D341Med (cell line): ENCODE measurements around the gene PPT1.
A peak's percentile ranks its signal among the peaks of the same experiment; 100 is the strongest.
"Not testable (repeated sequence)": the region's sequence is repeated elsewhere in the genome, so short reads cannot be mapped to it uniquely, and the experiment has no call there.

ENCODE experiments used
- DNase-seq: peaks from one replicate; pipeline ENCODE4 v3.0.0; 2012; ENCODE audit warnings: low spot score

The PPT1 gene

GRCh38 chr1:40092706-40093639 is 4.1 kb downstream of the PPT1 start:
- no peak for DNase-seq

- DNase-seq: no peak
These were observed 4.8 kb downstream of the PPT1 start for GRCh38 chr1:40092241-40092640.

GRCh38 chr1:40090652-40091355 is 6.2 kb downstream of the PPT1 start:
- no peak for DNase-seq

GRCh38 chr1:40084750-40085149 is 12.3 kb downstream of the PPT1 start:
- not testable (repeated sequence) for DNase-seq

- no peak for DNase-seq
These were observed 15.2 kb downstream of the PPT1 start for GRCh38 chr1:40081871-40082270.

- no peak for DNase-seq
These were observed 17.2 kb downstream of the PPT1 start for GRCh38 chr1:40079774-40080400.

GRCh38 chr1:40078512-40079333 is 18.3 kb downstream of the PPT1 start:
- DNase-seq: peak; percentile 70

- no peak for DNase-seq
These were observed 20.1 kb downstream of the PPT1 start for GRCh38 chr1:40076895-40077312.

- DNase-seq: no peak
These were observed 21.8 kb downstream of the PPT1 start for GRCh38 chr1:40075266-40075665.

- no peak for DNase-seq
These were observed 24.0 kb downstream of the PPT1 start for GRCh38 chr1:40073062-40073461.

- no peak for DNase-seq
These were observed 24.9 kb downstream of the PPT1 start for GRCh38 chr1:40072142-40072541.

- no peak for DNase-seq
These were observed 29.2 kb downstream of the PPT1 start for GRCh38 chr1:40067851-40068250.

GRCh38 chr1:40067023-40067422 is 30.0 kb downstream of the PPT1 start:
- DNase-seq: no peak

- DNase-seq: no peak
These were observed 32.1 kb downstream of the PPT1 start for GRCh38 chr1:40064797-40065499.

GRCh38 chr1:40059960-40060750 is 36.9 kb downstream of the PPT1 start:
- no peak for DNase-seq

- no peak for DNase-seq
These were observed 37.6 kb downstream of the PPT1 start for GRCh38 chr1:40059338-40059959.

GRCh38 chr1:40058453-40059337 is 38.4 kb downstream of the PPT1 start:
- DNase-seq: no peak

GRCh38 chr1:40058097-40058452 is 39.0 kb downstream of the PPT1 start:
- DNase-seq: no peak
